GM10266 (cell line): ENCODE measurements around the gene TACR1.
A peak's percentile ranks its signal among the peaks of the same experiment; 100 is the strongest.

Source experiments
- DNase-seq: peaks from one replicate; pipeline ENCODE4 v3.0.0; 2012; ENCODE audit errors: extremely low spot score
- CTCF ChIP-seq: IDR thresholded peaks from 2 replicates; pipeline ENCODE4 v1.5.1; 2012; ENCODE audit warnings: mild to moderate bottlenecking, low read depth; ENCODE audit not compliant: control insufficient read depth, insufficient read depth; ENCODE audit errors: missing control alignments

Gene TACR1

DNA sequence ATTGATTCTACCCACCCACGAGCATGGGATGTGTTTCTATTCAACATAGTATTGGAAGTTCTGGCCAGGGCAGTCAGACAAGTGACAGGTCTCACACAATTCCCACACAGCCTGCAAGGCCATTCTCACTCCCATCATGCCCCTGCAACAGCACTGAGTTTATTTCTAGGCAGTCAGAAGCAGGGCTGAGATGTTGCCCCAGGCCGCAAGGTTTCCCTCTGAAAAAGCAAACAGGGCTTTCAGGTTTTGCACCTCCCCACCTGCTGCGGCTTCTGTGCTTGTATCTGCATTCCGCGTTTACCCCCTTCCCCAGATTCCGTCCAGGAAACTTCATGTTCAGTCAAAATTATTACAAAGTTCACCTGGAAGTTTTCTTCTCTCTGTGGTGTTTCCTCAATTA lies 9.4 kb upstream of the TACR1 start:
- no peak for TF ChIP-seq CTCF
- DNase-seq = no peak

- TF ChIP-seq CTCF = no peak
- DNase-seq = no peak
These were observed 5.5 kb upstream of the TACR1 start for GRCh38 chr2:75204833-75205232.

GRCh38 chr2:75202359-75202758 lies 3.0 kb upstream of the TACR1 start:
- DNase-seq = no peak
- no peak for TF ChIP-seq CTCF

GRCh38 chr2:75200140-75201096 lies 1.1 kb upstream of the TACR1 start:
- DNase-seq = peak; percentile 8
- TF ChIP-seq CTCF = no peak

GRCh38 chr2:75195076-75195691 lies 4.1 kb downstream of the TACR1 start:
- no peak for TF ChIP-seq CTCF
- DNase-seq = no peak

DNA sequence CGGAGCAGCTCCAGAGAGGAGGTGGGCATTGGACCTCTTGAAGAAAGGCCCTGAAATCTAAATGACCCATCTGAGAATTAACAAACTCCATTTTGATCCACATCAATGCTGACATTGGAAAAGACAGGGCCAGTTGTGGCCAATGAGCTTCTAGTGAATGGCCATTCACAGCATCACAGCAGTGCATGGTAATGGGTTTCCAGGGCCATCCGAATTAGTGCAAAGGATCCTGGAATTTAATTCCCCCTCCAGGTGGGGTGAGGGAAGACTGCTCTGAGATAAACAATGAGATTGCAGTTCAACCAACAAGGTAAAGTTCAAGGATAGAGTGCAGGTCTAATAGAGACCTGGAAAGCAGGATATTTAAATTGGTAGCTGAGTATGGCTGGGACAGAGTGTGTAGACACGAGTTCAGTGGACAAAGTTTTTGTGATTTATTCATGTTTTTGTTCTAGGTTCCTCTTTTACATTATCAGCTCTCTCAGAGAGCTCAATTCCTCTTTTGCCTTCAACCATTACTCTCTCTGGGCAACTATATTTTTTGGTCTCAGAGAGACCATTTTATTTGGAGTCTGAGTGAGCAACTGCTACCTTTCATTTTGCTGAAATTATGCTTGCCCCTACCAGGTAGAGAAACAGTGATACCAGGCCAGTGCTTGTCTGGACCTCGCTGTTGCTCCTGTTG lies 5.0 kb downstream of the TACR1 start:
- TF ChIP-seq CTCF = no peak
- DNase-seq = no peak

- no peak for TF ChIP-seq CTCF
- DNase-seq = no peak
These were observed 6.8 kb downstream of the TACR1 start for GRCh38 chr2:75192496-75192895.
